Mesendoderm (in vitro differentiated cells): ENCODE measurements around the gene H6PD.

Experiments used
- DNase-seq: peaks from one replicate; pipeline ENCODE4 v3.0.0; 2013
- H2AK5ac ChIP-seq: 2 replicates; pipeline ENCODE4 v1.6.1; 2013; ENCODE audit warnings: low read length, inconsistent platforms
- H2BK120ac ChIP-seq: 2 replicates; pipeline ENCODE4 v1.6.1; 2013; ENCODE audit warnings: low read depth, mild to moderate bottlenecking, low read length, moderate library complexity, mixed read lengths
- H2BK15ac ChIP-seq: replicated peaks from 2 replicates; pipeline ENCODE4 v1.6.1; 2013; ENCODE audit warnings: low read depth, mild to moderate bottlenecking, moderate library complexity
- H2BK5ac ChIP-seq: 2 replicates; pipeline ENCODE4 v1.6.1; 2013; ENCODE audit warnings: low read length, inconsistent platforms
- H3K18ac ChIP-seq: 2 replicates; pipeline ENCODE4 v1.6.1; 2013; ENCODE audit warnings: mild to moderate bottlenecking, low read length, mixed read lengths
- H3K23ac ChIP-seq: one replicate; pipeline ENCODE4 v1.6.1; 2013; ENCODE audit warnings: low read length
- H3K27ac ChIP-seq: 2 replicates; pipeline ENCODE4 v1.5.1; 2013; ENCODE audit warnings: low read depth, mild to moderate bottlenecking, inconsistent platforms, low read length, moderate library complexity
- H3K27me3 ChIP-seq: 2 replicates; pipeline ENCODE4 v1.6.1; 2013; ENCODE audit warnings: low read length, control low read depth, mild to moderate bottlenecking, inconsistent platforms; ENCODE audit not compliant: insufficient read depth, poor library complexity
- H3K36me3 ChIP-seq: 2 replicates; pipeline ENCODE4 v1.6.1; 2013; ENCODE audit warnings: low read length, inconsistent platforms; ENCODE audit not compliant: control insufficient read depth, insufficient read depth
- H3K4ac ChIP-seq: one replicate; pipeline ENCODE4 v1.6.1; 2013; ENCODE audit warnings: low read depth, mild to moderate bottlenecking, low read length, moderate library complexity
- H3K4me1 ChIP-seq: 2 replicates; pipeline ENCODE4 v1.6.1; 2013; ENCODE audit warnings: low read depth, low read length, inconsistent platforms; ENCODE audit not compliant: control insufficient read depth
- H3K4me2 ChIP-seq: 2 replicates; pipeline ENCODE4 v1.6.1; 2013; ENCODE audit warnings: low read length
- H3K4me3 ChIP-seq: 2 replicates; pipeline ENCODE4 v1.5.1; 2013; ENCODE audit warnings: mild to moderate bottlenecking, low read length
- H3K56ac ChIP-seq: one replicate; pipeline ENCODE4 v1.6.1; 2013; ENCODE audit warnings: low read length
- H3K79me1 ChIP-seq: 2 replicates; pipeline ENCODE4 v1.6.1; 2013; ENCODE audit warnings: low read length, inconsistent platforms
- H3K79me2 ChIP-seq: 2 replicates; pipeline ENCODE4 v1.6.1; 2013; ENCODE audit warnings: mild to moderate bottlenecking, low read length; ENCODE audit not compliant: control insufficient read depth, insufficient read depth
- H3K9ac ChIP-seq: 2 replicates; pipeline ENCODE4 v1.6.1; 2013; ENCODE audit warnings: low read length, inconsistent platforms
- H4K5ac ChIP-seq: one replicate; pipeline ENCODE4 v1.6.1; 2013; ENCODE audit warnings: low read length
- H4K8ac ChIP-seq: one replicate; pipeline ENCODE4 v1.6.1; 2013; ENCODE audit warnings: low read depth, mild to moderate bottlenecking, control low read depth, low read length, moderate library complexity
- WGBS: extraction: QIAGEN DNeasy Blood & Tissue Kit; methylation state at CpG from one replicate; pipeline ENCODE4 v1.1.7; 2013; ENCODE audit warnings: low lambda C conversion rate, missing lambda C conversion rate; ENCODE audit not compliant: insufficient coverage; ENCODE audit errors: extremely low coverage; 5-methylcytosine and 5-hydroxymethylcytosine counted together

H6PD gene

GRCh38 chr1:9192578-9193232 lies 41.9 kb upstream of the H6PD start:
- H3K23ac ChIP-seq, result no peak overlapping the region
- H3K36me3 ChIP-seq, result no peaks in the 10 kb centered on the region
- no peak overlapping the region for H3K18ac ChIP-seq
- H3K4me3 ChIP-seq, result no peak overlapping the region
- H3K27me3 ChIP-seq, result no peaks in the 10 kb centered on the region
- H3K9ac ChIP-seq, result no peak overlapping the region
- no peak overlapping the region for H2AK5ac ChIP-seq
- H3K4me1 ChIP-seq, result no peaks in the 10 kb centered on the region
- H4K8ac ChIP-seq, result no peak overlapping the region
- no peak overlapping the region for H3K4me2 ChIP-seq
- H3K27ac ChIP-seq, result no peak overlapping the region
- no peak overlapping the region for H2BK15ac ChIP-seq
- H3K79me1 ChIP-seq, result no peaks in the 10 kb centered on the region
- DNase-seq, result no peak
- H3K4ac ChIP-seq, result no peak overlapping the region
- no peak overlapping the region for H2BK120ac ChIP-seq
- H2BK5ac ChIP-seq, result no peak overlapping the region
- H3K79me2 ChIP-seq, result no peaks in the 10 kb centered on the region
- no CpG with 5 or more reads among the region's 9 CpGs for WGBS
- no peak overlapping the region for H4K5ac ChIP-seq
- no peak overlapping the region for H3K56ac ChIP-seq

- no peak for DNase-seq
- H3K4me3 ChIP-seq, result no peak overlapping the region
- H3K27me3 ChIP-seq, result peaks cover 4% of the 10 kb centered on the region
- H3K79me1 ChIP-seq, result no peaks in the 10 kb centered on the region
- no peak overlapping the region for H3K23ac ChIP-seq
- H3K36me3 ChIP-seq, result no peaks in the 10 kb centered on the region
- no peak overlapping the region for H3K4ac ChIP-seq
- no CpG with 5 or more reads among the region's 5 CpGs for WGBS
- no peak overlapping the region for H3K18ac ChIP-seq
- H3K4me2 ChIP-seq, result no peak overlapping the region
- no peak overlapping the region for H2BK5ac ChIP-seq
- H3K4me1 ChIP-seq, result no peaks in the 10 kb centered on the region
- H2BK120ac ChIP-seq, result no peak overlapping the region
- no peak overlapping the region for H2AK5ac ChIP-seq
- no peak overlapping the region for H2BK15ac ChIP-seq
- H3K79me2 ChIP-seq, result no peaks in the 10 kb centered on the region
- H3K9ac ChIP-seq, result no peak overlapping the region
- H4K5ac ChIP-seq, result no peak overlapping the region
- no peak overlapping the region for H4K8ac ChIP-seq
- no peak overlapping the region for H3K27ac ChIP-seq
- H3K56ac ChIP-seq, result no peak overlapping the region
Measured at GRCh38 chr1:9193233-9193625, 41.3 kb upstream of the H6PD start.

GRCh38 chr1:9194024-9194423 lies 40.5 kb upstream of the H6PD start:
- Histone ChIP-seq H3K4ac (no peak overlapping the region), H4K8ac (no peak overlapping the region), H3K4me1 (no peaks in the 10 kb centered on the region), H2BK120ac (no peak overlapping the region), H3K4me3 (no peak overlapping the region), H3K9ac (no peak overlapping the region), H3K27ac (no peak overlapping the region), H3K79me2 (no peaks in the 10 kb centered on the region), H3K79me1 (no peaks in the 10 kb centered on the region), H2AK5ac (no peak overlapping the region), H2BK15ac (no peak overlapping the region), H3K36me3 (no peaks in the 10 kb centered on the region), H2BK5ac (no peak overlapping the region), H3K23ac (no peak overlapping the region), H3K27me3 (peaks cover 7% of the 10 kb centered on the region), H3K4me2 (no peak overlapping the region), H3K18ac (no peak overlapping the region), H3K56ac (no peak overlapping the region), H4K5ac (no peak overlapping the region)
- no CpG with 5 or more reads among the region's 4 CpGs for whole genome bisulfite sequencing
- DNase-seq, result no peak

- H3K9ac ChIP-seq, result no peak overlapping the region
- H3K27me3 ChIP-seq, result peaks cover 23% of the 10 kb centered on the region
- no CpG with 5 or more reads among the region's 8 CpGs for WGBS
- H3K79me1 ChIP-seq, result no peaks in the 10 kb centered on the region
- no peak overlapping the region for H3K4me3 ChIP-seq
- H3K36me3 ChIP-seq, result no peaks in the 10 kb centered on the region
- no peak overlapping the region for H3K4ac ChIP-seq
- no peak overlapping the region for H2BK5ac ChIP-seq
- H3K79me2 ChIP-seq, result no peaks in the 10 kb centered on the region
- no peak overlapping the region for H3K56ac ChIP-seq
- H3K27ac ChIP-seq, result no peak overlapping the region
- H2BK120ac ChIP-seq, result no peak overlapping the region
- no peak overlapping the region for H2BK15ac ChIP-seq
- no peak for DNase-seq
- H4K8ac ChIP-seq, result no peak overlapping the region
- H4K5ac ChIP-seq, result no peak overlapping the region
- no peak overlapping the region for H3K18ac ChIP-seq
- no peaks in the 10 kb centered on the region for H3K4me1 ChIP-seq
- H3K4me2 ChIP-seq, result no peak overlapping the region
- no peak overlapping the region for H3K23ac ChIP-seq
- H2AK5ac ChIP-seq, result no peak overlapping the region
Measured at GRCh38 chr1:9195651-9196050, 38.9 kb upstream of the H6PD start.

- peak overlapping the region; percentile 27 for H3K56ac ChIP-seq
- H3K4ac ChIP-seq, result no peak overlapping the region
- H3K4me3 ChIP-seq, result no peak overlapping the region
- H2BK5ac ChIP-seq, result no peak overlapping the region
- H3K36me3 ChIP-seq, result no peaks in the 10 kb centered on the region
- DNase-seq, result peak; percentile 76
- no peak overlapping the region for H2BK15ac ChIP-seq
- no peaks in the 10 kb centered on the region for H3K79me1 ChIP-seq
- H2AK5ac ChIP-seq, result no peak overlapping the region
- H2BK120ac ChIP-seq, result no peak overlapping the region
- no peak overlapping the region for H3K27ac ChIP-seq
- H3K4me2 ChIP-seq, result no peak overlapping the region
- H3K23ac ChIP-seq, result no peak overlapping the region
- H3K27me3 ChIP-seq, result peaks cover 30% of the 10 kb centered on the region
- H4K5ac ChIP-seq, result no peak overlapping the region
- no peak overlapping the region for H3K18ac ChIP-seq
- H3K9ac ChIP-seq, result no peak overlapping the region
- no peaks in the 10 kb centered on the region for H3K4me1 ChIP-seq
- no peak overlapping the region for H4K8ac ChIP-seq
- no CpG with 5 or more reads among the region's 31 CpGs for WGBS
- no peaks in the 10 kb centered on the region for H3K79me2 ChIP-seq
Measured at GRCh38 chr1:9196129-9197040, 38.2 kb upstream of the H6PD start.
